Mesenchymal stem cell (in vitro differentiated cells and primary cell): Measurements from ENCODE around the gene CYTH1.
A peak's percentile ranks its signal among the peaks of the same experiment; 100 is the strongest.

Experiments used
- DNase-seq: peaks from one replicate; pipeline ENCODE4 v3.0.0-alpha.2; 2013
- H2AFZ ChIP-seq: one replicate; pipeline ENCODE4 v1.6.1; 2013; ENCODE audit warnings: low read depth, mild to moderate bottlenecking, control low read depth, inconsistent platforms, low read length, moderate library complexity
- H2AK5ac ChIP-seq: 2 replicates; pipeline ENCODE4 v1.6.1; 2013; ENCODE audit warnings: low read length, moderate library complexity, mild to moderate bottlenecking, inconsistent platforms; ENCODE audit not compliant: severe bottlenecking
- H2BK120ac ChIP-seq: one replicate; pipeline ENCODE4 v1.6.1; 2013; ENCODE audit warnings: low read depth, mild to moderate bottlenecking, inconsistent platforms, low read length, moderate library complexity
- H2BK12ac ChIP-seq, 2 experiments: one replicate each; pipeline ENCODE4 v1.6.1; 2013; ENCODE audit warnings: inconsistent platforms in 2 of 2, low read length in 2 of 2, mild to moderate bottlenecking in 2 of 2, moderate library complexity in 2 of 2, control low read depth in 1 of 2
- H2BK15ac ChIP-seq: one replicate; pipeline ENCODE4 v1.6.1; 2013; ENCODE audit warnings: mild to moderate bottlenecking, low read depth, inconsistent platforms; ENCODE audit not compliant: poor library complexity, severe bottlenecking
- H2BK5ac ChIP-seq: 2 replicates; pipeline ENCODE4 v1.6.1; 2013; ENCODE audit warnings: low read depth, mild to moderate bottlenecking, low read length, control low read depth, inconsistent platforms; ENCODE audit not compliant: poor library complexity, severe bottlenecking
- H3K14ac ChIP-seq, 2 experiments: one replicate each; pipeline ENCODE4 v1.6.1; 2013; ENCODE audit warnings: inconsistent platforms in 2 of 2, low read length in 2 of 2, control low read depth in 1 of 2, mild to moderate bottlenecking in 1 of 2, moderate library complexity in 1 of 2
- H3K18ac ChIP-seq, 2 experiments: one replicate each; pipeline ENCODE4 v1.6.1; 2013; ENCODE audit warnings: inconsistent platforms in 2 of 2, low read length in 2 of 2, control low read depth in 1 of 2, low read depth in 1 of 2, mild to moderate bottlenecking in 1 of 2
- H3K23ac ChIP-seq, 2 experiments: one replicate each; pipeline ENCODE4 v1.6.1; 2013; ENCODE audit warnings: inconsistent platforms in 2 of 2, low read length in 2 of 2, mild to moderate bottlenecking in 2 of 2, moderate library complexity in 2 of 2, control low read depth in 1 of 2
- H3K27ac ChIP-seq: 2 replicates; pipeline ENCODE4 v1.5.1; 2013; ENCODE audit warnings: mild to moderate bottlenecking, moderate library complexity, low read length, control low read depth, inconsistent platforms; ENCODE audit not compliant: poor library complexity, severe bottlenecking
- H3K27me3 ChIP-seq, 2 experiments: 2 replicates each; pipeline versions ENCODE4 v1.6.1 to v1.7.0; 2013; ENCODE audit warnings: low read length in 2 of 2, mild to moderate bottlenecking in 2 of 2, moderate library complexity in 2 of 2, control low read depth in 1 of 2, inconsistent platforms in 1 of 2; ENCODE audit not compliant: control insufficient read depth in 1 of 2, insufficient read depth in 1 of 2
- H3K36me3 ChIP-seq, 2 experiments: 2 replicates each; pipeline versions ENCODE4 v1.6.1 to v1.7.0; 2013; ENCODE audit warnings: low read length in 2 of 2, control low read depth in 1 of 2, inconsistent platforms in 1 of 2, low read depth in 1 of 2, mild to moderate bottlenecking in 1 of 2; ENCODE audit not compliant: insufficient read depth in 2 of 2, control insufficient read depth in 1 of 2
- H3K4ac ChIP-seq, 2 experiments: one replicate each; pipeline ENCODE4 v1.6.1; 2013; ENCODE audit warnings: inconsistent platforms in 2 of 2, low read length in 2 of 2, mild to moderate bottlenecking in 2 of 2, moderate library complexity in 2 of 2, control low read depth in 1 of 2, low read depth in 1 of 2
- H3K4me1 ChIP-seq: 2 replicates; pipeline ENCODE4 v1.6.1; 2013; ENCODE audit warnings: low read depth, low read length, control low read depth; ENCODE audit not compliant: control insufficient read depth, insufficient read depth
- H3K4me2 ChIP-seq: 2 replicates; pipeline ENCODE4 v1.6.1; 2013; ENCODE audit warnings: low read length, mild to moderate bottlenecking, inconsistent platforms; ENCODE audit not compliant: poor library complexity, severe bottlenecking
- H3K4me3 ChIP-seq, 2 experiments: 2 replicates each; pipeline versions ENCODE4 v1.5.1 to v1.7.0; 2013; ENCODE audit warnings: low read length in 2 of 2, mild to moderate bottlenecking in 2 of 2, control low read depth in 1 of 2, low read depth in 1 of 2; ENCODE audit not compliant: insufficient read depth in 1 of 2
- H3K79me1 ChIP-seq: replicated peaks from 2 replicates; pipeline ENCODE4 v1.6.1; 2013; ENCODE audit warnings: mild to moderate bottlenecking, control low read depth, low read length, inconsistent platforms; ENCODE audit not compliant: poor library complexity, severe bottlenecking
- H3K9ac ChIP-seq: 2 replicates; pipeline ENCODE4 v1.7.0; 2013; ENCODE audit warnings: mild to moderate bottlenecking, low read length, moderate library complexity
- H3K9me3 ChIP-seq: 2 replicates; pipeline ENCODE4 v1.7.0; 2013; ENCODE audit warnings: mild to moderate bottlenecking, low read length; ENCODE audit not compliant: control insufficient read depth
- H4K8ac ChIP-seq: one replicate; pipeline ENCODE4 v1.6.1; 2013; ENCODE audit warnings: inconsistent platforms, mild to moderate bottlenecking, low read length, moderate library complexity
- H4K91ac ChIP-seq: one replicate; pipeline ENCODE4 v1.6.1; 2013; ENCODE audit warnings: mild to moderate bottlenecking, low read length, inconsistent platforms
- WGBS: methylation state at CpG from one replicate; pipeline ENCODE4 v1.1.7; 2013; ENCODE audit warnings: mixed read lengths; 5-methylcytosine and 5-hydroxymethylcytosine counted together

The CYTH1 gene

DNA sequence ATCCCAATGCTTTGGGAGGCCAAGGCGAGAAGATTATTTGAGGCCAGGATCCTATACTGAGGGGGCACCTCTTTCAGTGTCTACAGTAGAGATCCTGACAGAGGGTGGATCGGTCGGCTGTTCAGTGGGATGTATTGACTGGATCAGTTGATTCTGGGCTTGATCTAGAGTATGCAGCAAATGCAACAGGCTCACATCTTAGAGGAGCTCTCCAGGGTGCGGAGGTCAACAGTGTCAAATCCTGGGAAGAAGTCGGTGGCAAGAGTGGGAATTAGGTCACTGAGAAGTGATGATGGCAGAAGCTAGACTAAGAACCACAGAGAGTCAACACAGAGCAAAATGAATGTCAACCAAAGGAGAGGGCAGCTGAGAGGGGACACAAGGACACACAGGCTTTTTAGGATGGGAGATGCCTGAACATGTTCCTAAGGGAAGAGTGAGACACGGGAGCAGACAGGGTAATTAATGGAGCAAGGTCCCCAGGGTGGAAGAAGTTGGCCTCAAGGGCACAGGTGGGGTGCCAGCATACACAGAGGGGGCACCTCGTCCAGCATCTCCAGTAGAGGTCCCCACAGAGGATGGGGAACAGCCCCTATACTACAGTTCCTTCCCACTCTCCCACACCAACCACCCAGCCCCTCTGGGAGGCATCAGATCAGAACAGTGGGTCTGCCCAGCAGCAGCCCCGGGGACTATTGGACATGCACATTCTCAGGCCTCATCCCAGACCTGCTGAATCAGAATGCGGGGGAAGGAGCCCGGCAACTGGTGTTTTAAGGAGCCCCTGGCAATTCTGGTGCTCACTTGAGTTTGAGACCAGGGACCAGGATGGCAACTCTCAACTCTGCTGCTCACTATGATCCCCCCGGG lies 10.0 kb upstream of the CYTH1 start:
- no peak for DNase-seq
- WGBS: 95% methylated on average over 11 of the region's 11 CpGs
- H3K18ac ChIP-seq: no peak overlapping the region

DNA sequence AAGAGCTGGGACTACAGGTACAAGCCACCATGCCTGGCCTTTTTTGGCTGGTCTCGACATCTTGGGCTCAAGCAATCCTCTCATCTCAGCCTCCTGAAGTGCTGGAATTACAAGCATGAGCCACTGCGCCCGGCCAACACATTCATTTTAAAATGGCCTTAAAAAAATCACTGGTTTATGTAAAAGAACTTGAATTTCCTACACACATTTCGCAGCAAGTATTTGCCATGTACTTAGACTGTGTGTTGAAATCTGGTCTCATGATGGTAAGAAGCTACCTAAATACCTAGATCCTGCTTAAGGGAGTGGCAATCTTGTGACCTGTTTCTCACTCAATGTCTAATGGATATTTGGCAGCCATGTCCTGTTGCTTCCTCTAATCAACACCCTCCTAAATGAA lies 8.5 kb upstream of the CYTH1 start:
- Histone ChIP-seq H4K91ac (no peak overlapping the region), H4K8ac (no peak overlapping the region), H2BK15ac (no peak overlapping the region), H3K27me3 (no peaks in the 10 kb centered on the region), H3K9ac (no peak overlapping the region), H3K4me2 (no peak overlapping the region), H3K23ac (no peak overlapping the region), H3K14ac (no peak overlapping the region), H3K4me1 (peaks cover 7% of the 10 kb centered on the region), H2AFZ (no peak overlapping the region), H2BK120ac (no peak overlapping the region), H3K18ac (no peak overlapping the region), H2BK5ac (no peak overlapping the region), H2AK5ac (no peak overlapping the region), H3K4ac (no peak overlapping the region), H3K27ac (no peak overlapping the region), H3K79me1 (peaks cover 5% of the 10 kb centered on the region), H2BK12ac (no peak overlapping the region), H3K9me3 (no peaks in the 10 kb centered on the region), H3K36me3 (peaks cover 46 to 55% of the 10 kb centered on the region in 2 experiments), H3K4me3 (no peak overlapping the region)
- DNase-seq: no peak
- 100% methylated on average over 1 of the region's 4 CpGs for WGBS

More for the DNA sequence above, 10.0 kb upstream of the CYTH1 start:
- H2BK12ac ChIP-seq: no peak overlapping the region
- no peak overlapping the region for H3K4me3 ChIP-seq
- peaks cover 57 to 70% of the 10 kb centered on the region in 2 experiments for H3K36me3 ChIP-seq
- no peak overlapping the region for H2AFZ ChIP-seq
- H3K9ac ChIP-seq: peak overlapping the region; percentile 51
- H4K91ac ChIP-seq: peak overlapping the region; percentile 18
- H3K23ac ChIP-seq: no peak overlapping the region
- peaks cover 7% of the 10 kb centered on the region for H3K4me1 ChIP-seq
- peak overlapping the region; percentile 49 for H2BK15ac ChIP-seq
- H4K8ac ChIP-seq: peak overlapping the region; percentile 46
- no peak overlapping the region for H2AK5ac ChIP-seq
- no peak overlapping the region for H3K4me2 ChIP-seq
- H3K4ac ChIP-seq: peak overlapping the region in 1 of 2 experiments; percentile 57
- H3K79me1 ChIP-seq: peaks cover 10% of the 10 kb centered on the region
- H3K27me3 ChIP-seq: no peaks in the 10 kb centered on the region
- no peak overlapping the region for H2BK120ac ChIP-seq
- H3K9me3 ChIP-seq: no peaks in the 10 kb centered on the region
- H3K27ac ChIP-seq: no peak overlapping the region
- H2BK5ac ChIP-seq: no peak overlapping the region
- no peak overlapping the region for H3K14ac ChIP-seq

DNA sequence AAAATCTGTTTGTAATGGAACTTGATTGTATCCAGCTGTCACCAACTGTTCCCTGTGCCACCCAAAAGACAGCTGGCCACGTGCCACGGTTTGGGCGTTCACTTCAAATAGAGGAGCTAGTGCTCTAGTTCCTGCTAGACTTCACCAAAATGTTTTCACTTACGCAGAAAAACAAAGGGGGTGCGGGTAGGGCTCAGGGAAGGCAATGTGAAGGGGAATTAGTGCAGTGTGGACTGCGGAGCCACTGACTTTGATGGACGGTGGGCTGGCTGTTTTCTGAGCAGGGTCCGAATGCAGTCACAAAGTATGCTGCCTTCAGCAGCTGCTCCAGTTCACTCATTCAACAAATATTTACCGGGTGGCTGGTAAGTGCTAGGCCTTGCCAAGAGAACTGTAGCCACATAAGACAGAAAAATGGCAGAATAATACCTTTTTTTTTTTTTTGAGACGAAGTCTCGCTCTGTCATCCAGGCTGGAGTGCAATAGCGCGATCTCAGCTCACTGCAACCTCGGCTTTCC lies 7.6 kb upstream of the CYTH1 start:
- no peak overlapping the region for H2BK15ac ChIP-seq
- peak overlapping the region; percentile 4 for H4K8ac ChIP-seq
- no peak overlapping the region for H2BK5ac ChIP-seq
- no peak overlapping the region for H4K91ac ChIP-seq
- no peaks in the 10 kb centered on the region for H3K27me3 ChIP-seq
- H3K79me1 ChIP-seq: peaks cover 5% of the 10 kb centered on the region
- H3K36me3 ChIP-seq: peaks cover 38 to 48% of the 10 kb centered on the region in 2 experiments
- DNase-seq: peak; percentile 32
- H2AFZ ChIP-seq: no peak overlapping the region
- H3K4ac ChIP-seq: no peak overlapping the region
- H3K9me3 ChIP-seq: no peaks in the 10 kb centered on the region
- H3K9ac ChIP-seq: peak overlapping the region; percentile 47
- no peak overlapping the region for H3K23ac ChIP-seq
- whole genome bisulfite sequencing: 75% methylated on average over 14 of the region's 14 CpGs
- no peak overlapping the region for H2AK5ac ChIP-seq
- H2BK12ac ChIP-seq: peak overlapping the region in 1 of 2 experiments; percentile 22
- H3K4me2 ChIP-seq: no peak overlapping the region
- peak overlapping the region in 1 of 2 experiments; percentile 26 for H3K14ac ChIP-seq
- H2BK120ac ChIP-seq: no peak overlapping the region
- no peak overlapping the region for H3K27ac ChIP-seq
- H3K4me1 ChIP-seq: peaks cover 7% of the 10 kb centered on the region
- peak overlapping the region in 1 of 2 experiments; percentile 40 for H3K4me3 ChIP-seq
- H3K18ac ChIP-seq: no peak overlapping the region

DNA sequence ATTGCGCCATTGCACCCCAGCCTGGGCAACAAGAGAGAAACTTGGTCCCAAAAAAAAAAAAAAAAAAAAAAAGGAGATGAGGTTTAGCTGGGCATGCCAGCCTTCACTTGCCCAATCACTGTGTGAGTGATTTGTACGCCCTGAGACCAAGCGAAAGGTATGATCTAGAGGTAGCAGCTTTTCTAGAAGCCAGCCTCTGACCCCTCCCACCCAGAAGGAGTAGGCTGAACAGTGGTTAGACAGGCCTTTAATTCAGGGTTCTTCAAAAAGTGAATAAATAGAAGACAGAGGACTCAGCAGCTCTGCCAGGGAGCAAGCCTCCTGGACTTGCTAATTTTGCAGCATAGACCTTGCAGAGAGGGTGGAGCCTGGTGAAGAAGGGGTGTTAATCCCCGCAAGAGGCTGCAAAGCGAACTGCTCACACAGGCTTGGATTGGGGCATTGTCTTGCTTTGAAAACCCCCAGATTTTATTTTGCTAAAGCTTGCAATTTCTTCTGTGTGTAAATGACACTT lies 7.1 kb upstream of the CYTH1 start:
- peaks cover 7% of the 10 kb centered on the region for H3K4me1 ChIP-seq
- H4K91ac ChIP-seq: no peak overlapping the region
- no peak overlapping the region for H2BK5ac ChIP-seq
- H3K9ac ChIP-seq: peak overlapping the region; percentile 47
- no peak overlapping the region for H3K18ac ChIP-seq
- peaks cover 5% of the 10 kb centered on the region for H3K79me1 ChIP-seq
- peaks cover 33 to 43% of the 10 kb centered on the region in 2 experiments for H3K36me3 ChIP-seq
- 93% methylated on average over 5 of the region's 5 CpGs for WGBS
- no peaks in the 10 kb centered on the region for H3K9me3 ChIP-seq
- H2BK15ac ChIP-seq: no peak overlapping the region
- peak overlapping the region; percentile 38 for H2AK5ac ChIP-seq
- no peak overlapping the region for H4K8ac ChIP-seq
- H3K4me2 ChIP-seq: no peak overlapping the region
- no peak overlapping the region for H2AFZ ChIP-seq
- DNase-seq: no peak
- H3K4ac ChIP-seq: no peak overlapping the region
- H3K4me3 ChIP-seq: peak overlapping the region in 1 of 2 experiments; percentile 40
- no peak overlapping the region for H2BK12ac ChIP-seq
- no peak overlapping the region for H3K23ac ChIP-seq
- H3K27ac ChIP-seq: no peak overlapping the region
- H3K27me3 ChIP-seq: no peaks in the 10 kb centered on the region
- H3K14ac ChIP-seq: no peak overlapping the region
- no peak overlapping the region for H2BK120ac ChIP-seq
